GM23248 (cell line): ENCODE measurements around the gene CPSF4L.

Source experiments
- EZH2 ChIP-seq: fragments of 200-600 bp; sonication (generic); IDR thresholded peaks from 2 replicates; pipeline ENCODE4 v1.6.1; 2018; ENCODE audit warnings: antibody characterized with exemption, mild to moderate bottlenecking; ENCODE audit not compliant: insufficient read depth, poor library complexity, severe bottlenecking
- EZH2phosphoT487 ChIP-seq: fragments of 200-600 bp; sonication (generic); IDR thresholded peaks from 2 replicates; pipeline ENCODE4 v1.6.1; 2018; ENCODE audit warnings: antibody characterized with exemption, moderate library complexity, mild to moderate bottlenecking, low read depth; ENCODE audit not compliant: insufficient read depth

DNA sequence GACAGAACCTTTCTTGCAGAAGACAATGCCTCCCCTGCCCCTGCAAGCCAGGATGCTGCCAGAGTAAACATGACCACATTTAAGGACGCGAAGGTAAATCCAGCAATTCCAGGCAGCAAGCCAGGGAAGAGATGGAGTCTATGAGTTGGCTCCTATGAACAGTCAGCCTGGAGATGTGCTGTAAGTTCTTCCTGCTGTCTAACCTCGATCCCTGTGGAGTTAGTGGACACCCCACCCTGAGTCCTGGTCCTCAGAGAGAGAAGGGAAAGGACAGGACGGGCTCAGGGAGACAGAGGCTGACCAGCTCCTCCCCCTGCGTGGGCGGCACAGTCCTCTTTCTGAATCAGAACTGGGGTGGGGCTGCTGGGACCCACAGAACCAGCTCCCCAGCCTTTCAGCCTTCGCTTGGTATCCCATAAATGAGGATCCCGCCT, 25.2 kb upstream of the CPSF4L start:
- TF ChIP-seq EZH2, result no peak
- TF ChIP-seq EZH2phosphoT487, result no peak
